Measurements from ENCODE around the gene VTI1A.

- TF ChIP-seq POLR2A (IDR thresholded peaks at IDR 0.05) (no peak), CTCF (IDR thresholded peaks at IDR 0.05) (no peak)
Measured at GRCh38 chr10:112746329-112746728, 299.3 kb downstream of the VTI1A start.
